Small intestine (tissue), 7 donors: ENCODE data around the gene PLS3. TPM values are rescaled to one million over a fixed set of nuclear protein-coding genes. Genes with fewer than 3 reads are reported as not detected.
A peak's percentile ranks its signal among the peaks of the same experiment; 100 is the strongest.

Source experiments
- DNase-seq, 2 donors: peaks; one replicate each; pipeline versions ENCODE4 v3.0.0 to v3.0.0-alpha.2; 2013
- FAIRE-seq: peaks from 2 replicates; lab custom pipeline; 2012; peaks lifted over from hg19 to GRCh38; lab: Jason Lieb, UNC
- H3K27ac ChIP-seq, 3 donors: one replicate each; pipeline ENCODE4 v1.5.1; 2013; ENCODE audit warnings: low read length in 2 of 3, mild to moderate bottlenecking in 2 of 3, control low read depth in 1 of 3, inconsistent platforms in 1 of 3, low read depth in 1 of 3, moderate library complexity in 1 of 3
- H3K27me3 ChIP-seq, 3 donors: one replicate each; pipeline ENCODE4 v1.6.1; 2013; ENCODE audit warnings: low read length in 3 of 3, inconsistent platforms in 1 of 3; ENCODE audit not compliant: control insufficient read depth in 3 of 3, insufficient read depth in 3 of 3
- H3K36me3 ChIP-seq, 3 donors: one replicate each; pipeline ENCODE4 v1.6.1; 2013; ENCODE audit warnings: low read length in 3 of 3, inconsistent platforms in 1 of 3, low read depth in 1 of 3, mild to moderate bottlenecking in 1 of 3, moderate library complexity in 1 of 3; ENCODE audit not compliant: control insufficient read depth in 3 of 3, insufficient read depth in 2 of 3
- H3K4me1 ChIP-seq, 3 donors: one replicate each; pipeline ENCODE4 v1.6.1; 2013; ENCODE audit warnings: low read length in 2 of 3, inconsistent platforms in 1 of 3, low read depth in 1 of 3, mild to moderate bottlenecking in 1 of 3, moderate library complexity in 1 of 3; ENCODE audit not compliant: control insufficient read depth in 3 of 3, insufficient read depth in 2 of 3
- H3K4me3 ChIP-seq, 3 donors: one replicate each; pipeline ENCODE4 v1.5.1; 2013; ENCODE audit warnings: low read length in 3 of 3, control low read depth in 1 of 3, inconsistent platforms in 1 of 3, low read depth in 1 of 3, mild to moderate bottlenecking in 1 of 3, moderate library complexity in 1 of 3
- H3K9me3 ChIP-seq, 2 donors: one replicate each; pipeline ENCODE4 v1.6.1; 2013; ENCODE audit warnings: low read depth in 1 of 2, low read length in 1 of 2; ENCODE audit not compliant: control insufficient read depth in 2 of 2, insufficient read depth in 1 of 2
- WGBS, 3 donors: extraction: QIAGEN DNeasy Blood & Tissue Kit; methylation state at CpG; one replicate each; pipeline ENCODE4 v1.1.7; 2013; 5-methylcytosine and 5-hydroxymethylcytosine counted together
- polyA plus RNA-seq, 4 donors: library from polyadenylated mRNA; stranded (reverse) in 3 of 4; unstranded in 1 of 4; fragments of 200-250 nt in 3 of 4; fragments of 120-200 nt in 1 of 4; gene quantifications; one replicate each; pipeline versions ENCODE4 v1.2.1 to v1.2.3, GENCODE V29; 2013
- donor health status: healthy with polysubstance abuse.
- donor health status: control.
- donor health status: control.
- donor health status: Bipolar disorder and iron deficiency.
- donor health status: healthy.

PLS3 gene
- polyA plus RNA-seq, 4 donors = 8.4 to 44.4 (median 25.6) TPM

DNA sequence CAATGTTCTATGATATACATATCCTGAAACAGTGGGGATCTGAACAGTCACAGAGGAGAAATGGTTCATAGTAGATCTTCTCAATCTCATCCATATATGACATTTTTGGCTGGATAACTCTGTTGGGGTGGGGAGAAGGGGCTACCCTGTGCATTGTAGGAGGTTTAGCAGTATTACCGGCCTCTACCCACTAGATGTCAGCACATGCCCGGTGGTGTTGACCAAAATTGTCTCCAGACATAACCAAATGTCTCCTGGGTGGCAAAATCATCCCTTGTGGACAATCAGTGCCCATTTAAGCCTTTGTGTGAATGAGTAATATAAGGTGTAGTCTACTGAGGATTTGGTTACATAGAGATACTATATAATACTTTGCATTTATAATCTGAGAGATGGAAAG, 89.9 kb downstream of the PLS3 start:
- DNase-seq = peak; percentile 4 to 11
- FAIRE-seq = no peak
- peaks cover 0 to 3% (median 0%) of the 10 kb centered on the region in 3 donors for H3K36me3 ChIP-seq
- H3K9me3 ChIP-seq = no peaks in the 10 kb centered on the region
- H3K27me3 ChIP-seq = no peaks in the 10 kb centered on the region
- no peaks in the 10 kb centered on the region for H3K4me1 ChIP-seq
- no peak overlapping the region for H3K27ac ChIP-seq
- 3 to 6% (median 4%) methylated on average over 2 of the region's 2 CpGs for WGBS, 3 donors
- no peak overlapping the region for H3K4me3 ChIP-seq

DNA sequence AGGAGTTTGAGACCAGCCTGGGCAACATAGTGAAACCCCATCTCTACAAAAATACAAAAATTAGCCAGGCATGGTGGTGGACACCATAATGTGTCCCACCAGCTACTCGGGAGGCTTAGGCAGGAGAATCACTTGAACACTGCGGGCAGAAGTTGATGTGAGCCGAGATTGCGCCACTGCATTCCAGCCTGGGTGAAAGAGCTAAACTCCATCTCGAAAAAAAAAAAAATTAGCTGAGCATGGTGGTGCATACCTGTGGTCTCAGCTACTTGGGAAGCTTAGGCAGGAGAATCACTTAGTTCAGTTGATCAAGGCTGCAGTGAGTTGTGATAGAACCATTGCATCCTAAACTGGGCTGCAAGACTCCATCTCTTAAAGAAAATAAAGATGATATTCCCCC, 91.2 kb downstream of the PLS3 start:
- Histone ChIP-seq H3K27me3 (no peaks in the 10 kb centered on the region), H3K9me3 (no peaks in the 10 kb centered on the region), H3K36me3 (peaks cover 0 to 3% (median 0%) of the 10 kb centered on the region in 3 donors), H3K4me1 (no peaks in the 10 kb centered on the region), H3K27ac (no peak overlapping the region), H3K4me3 (no peak overlapping the region)
- no peak for FAIRE-seq
- WGBS, 3 donors = 83 to 93% (median 91%) methylated on average over 5 of the region's 5 CpGs
- no peak for DNase-seq

DNA sequence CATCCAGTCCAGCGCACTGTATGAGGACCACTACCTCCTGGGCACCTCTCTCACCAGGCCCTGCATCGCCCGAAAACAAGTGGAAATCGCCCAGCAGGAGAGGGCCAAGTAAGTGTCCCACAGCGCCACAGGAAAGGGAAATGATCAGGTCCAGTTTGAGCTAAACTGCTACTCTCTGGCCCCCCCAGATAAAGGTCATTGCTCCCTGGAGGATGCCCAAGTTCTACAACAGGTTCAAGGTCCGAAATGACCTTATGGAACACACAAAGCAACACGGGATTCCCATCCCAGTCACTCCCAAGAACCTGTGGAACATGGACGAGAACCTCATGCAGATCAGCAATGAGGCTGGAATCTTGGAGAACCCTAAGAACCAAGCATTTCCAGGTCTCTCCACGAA, 104.1 kb downstream of the PLS3 start:
- Histone ChIP-seq H3K9me3 (no peaks in the 10 kb centered on the region), H3K27ac (no peak overlapping the region), H3K4me3 (no peak overlapping the region), H3K4me1 (no peaks in the 10 kb centered on the region), H3K36me3 (no peaks in the 10 kb centered on the region), H3K27me3 (no peaks in the 10 kb centered on the region)
- DNase-seq (no peak), FAIRE-seq (no peak)
- WGBS, 3 donors = 78 to 91% (median 83%) methylated on average over 9 of the region's 9 CpGs

DNA sequence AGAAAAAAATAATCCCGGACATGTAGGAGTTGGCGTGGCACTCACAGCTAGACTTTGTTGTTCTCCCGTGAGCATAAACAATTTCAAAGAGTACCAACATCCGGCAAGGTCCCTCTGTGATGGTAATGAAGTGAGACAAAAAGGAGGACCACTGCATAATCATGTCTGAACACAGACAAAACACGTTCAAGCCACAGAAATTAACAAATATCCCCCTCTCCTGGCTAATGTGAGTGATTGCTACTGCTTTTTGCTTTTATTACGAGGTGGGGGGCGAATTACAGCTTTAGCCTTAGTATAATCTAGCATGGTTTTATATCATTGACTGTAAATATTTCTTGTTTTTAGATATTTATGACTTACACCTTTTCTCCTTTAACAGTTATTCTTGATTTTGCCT, 118.5 kb downstream of the PLS3 start:
- no peak for FAIRE-seq
- H3K4me1 ChIP-seq = no peaks in the 10 kb centered on the region
- H3K27me3 ChIP-seq = no peaks in the 10 kb centered on the region
- no peak for DNase-seq
- no peak overlapping the region for H3K4me3 ChIP-seq
- 16 to 24% (median 21%) methylated on average over 7 of the region's 7 CpGs for WGBS, 3 donors
- H3K27ac ChIP-seq = no peak overlapping the region
- H3K9me3 ChIP-seq = no peaks in the 10 kb centered on the region
- H3K36me3 ChIP-seq = no peaks in the 10 kb centered on the region

DNA sequence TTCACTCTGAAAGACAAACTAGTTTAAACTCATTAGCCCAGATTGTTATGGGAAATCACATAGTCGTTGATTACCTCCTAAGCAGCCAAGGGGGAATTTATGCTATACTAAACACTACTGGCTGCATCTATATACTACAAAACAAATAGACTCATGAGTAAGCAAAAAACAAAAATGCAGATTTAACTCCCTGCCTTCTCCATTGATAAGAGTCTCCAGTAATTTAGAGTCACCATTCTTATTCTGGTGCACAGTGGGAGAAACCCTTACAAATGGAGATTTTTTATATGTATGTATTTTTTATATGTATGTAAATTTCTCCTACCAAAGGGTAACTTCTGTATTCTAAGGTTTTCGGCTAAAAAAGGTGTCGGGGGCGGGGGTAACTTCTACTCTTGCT, 126.6 kb downstream of the PLS3 start:
- H3K4me1 ChIP-seq = no peaks in the 10 kb centered on the region
- no peak overlapping the region for H3K27ac ChIP-seq
- no peaks in the 10 kb centered on the region for H3K36me3 ChIP-seq
- no peaks in the 10 kb centered on the region for H3K27me3 ChIP-seq
- DNase-seq = no peak
- WGBS, 3 donors = 54 to 70% (median 56%) methylated on average over 4 of the region's 4 CpGs
- H3K4me3 ChIP-seq = no peak overlapping the region
- H3K9me3 ChIP-seq = no peaks in the 10 kb centered on the region
- FAIRE-seq = no peak

DNA sequence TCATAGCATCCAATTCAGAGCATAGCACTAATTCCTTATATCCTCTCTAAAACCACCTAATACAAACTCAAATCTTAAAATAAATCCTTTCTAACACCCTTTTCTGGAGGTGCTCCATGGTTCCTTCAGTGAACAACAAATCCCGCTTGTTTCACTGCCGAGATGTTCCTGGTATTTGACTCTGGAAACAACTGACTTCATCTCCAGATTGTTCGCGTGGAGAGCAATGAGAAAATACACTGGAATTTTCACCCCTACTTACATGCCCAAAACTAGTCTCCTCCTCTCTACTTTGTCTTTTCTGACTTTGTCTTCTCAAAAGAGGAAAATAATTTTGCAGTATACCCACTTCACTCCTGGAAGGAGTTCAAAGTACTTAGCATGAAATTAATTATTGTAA, 129.0 kb downstream of the PLS3 start:
- no peak overlapping the region for H3K27ac ChIP-seq

DNA sequence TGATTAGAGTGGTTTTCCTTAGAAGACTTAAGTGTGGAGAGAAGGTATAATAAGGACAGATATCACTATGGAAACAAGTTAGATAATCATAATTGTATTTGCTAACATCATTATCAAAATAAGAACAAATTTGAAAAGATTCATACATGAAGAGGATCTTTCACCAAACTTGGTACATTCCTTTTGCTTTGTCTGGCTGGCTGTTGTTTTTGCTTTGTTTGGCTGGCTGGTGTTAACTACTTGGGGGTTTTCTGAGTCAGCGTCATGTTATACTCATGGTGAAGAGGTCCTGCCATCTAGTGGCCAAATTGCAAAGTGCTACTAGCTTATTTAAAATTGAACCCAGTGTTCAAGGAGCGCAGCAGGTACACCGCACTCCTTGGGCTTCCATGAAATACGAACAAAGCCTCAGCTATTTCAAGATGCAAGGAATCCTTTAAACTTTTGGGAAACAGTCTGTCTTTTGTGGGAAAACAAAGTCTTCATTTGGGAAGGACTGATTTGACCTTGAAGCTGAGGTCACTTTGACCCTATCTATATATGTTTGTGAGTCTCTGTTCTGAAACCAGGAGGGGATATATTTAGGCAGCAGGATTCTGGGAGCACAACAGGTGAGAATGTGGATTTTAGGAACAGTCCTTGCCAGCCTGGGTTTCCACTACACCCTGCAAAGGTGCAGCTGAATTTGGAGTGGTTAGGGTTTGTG, 129.7 kb downstream of the PLS3 start:
- Histone ChIP-seq H3K27me3 (no peaks in the 10 kb centered on the region), H3K4me3 (no peak overlapping the region), H3K36me3 (no peaks in the 10 kb centered on the region), H3K9me3 (no peaks in the 10 kb centered on the region), H3K4me1 (no peaks in the 10 kb centered on the region), H3K27ac (no peak overlapping the region)
- FAIRE-seq (no peak), DNase-seq (peak; percentile 39 to 46)
- 9 to 27% (median 14%) methylated on average over 4 of the region's 4 CpGs for WGBS, 3 donors

More for the DNA sequence above, 129.0 kb downstream of the PLS3 start:
- Histone ChIP-seq H3K36me3 (no peaks in the 10 kb centered on the region), H3K9me3 (no peaks in the 10 kb centered on the region), H3K4me3 (no peak overlapping the region), H3K27me3 (no peaks in the 10 kb centered on the region), H3K4me1 (no peaks in the 10 kb centered on the region)
- FAIRE-seq (no peak), DNase-seq (no peak)
- 54 to 67% (median 58%) methylated on average over 4 of the region's 4 CpGs for WGBS, 3 donors

DNA sequence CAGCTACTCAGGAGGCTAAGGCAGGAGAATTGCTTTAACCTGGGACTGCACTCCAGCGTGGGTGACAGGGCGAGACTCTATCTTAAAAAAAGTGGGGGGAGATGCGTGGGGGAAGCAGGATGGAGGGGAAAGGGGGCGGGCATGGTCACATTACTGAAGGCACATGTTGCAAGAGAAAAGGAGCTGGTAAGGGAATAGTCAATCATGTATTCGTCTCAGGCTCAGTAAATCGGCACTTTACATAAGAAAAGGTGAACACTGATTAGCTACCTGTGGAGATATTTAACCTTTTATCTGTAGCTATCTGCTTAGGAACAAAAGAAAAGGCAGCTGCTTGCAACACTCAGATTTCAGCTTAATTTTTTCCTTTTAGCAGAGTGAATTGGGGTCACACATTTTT, 132.5 kb downstream of the PLS3 start:
- 36 to 70% (median 56%) methylated on average over 6 of the region's 6 CpGs for WGBS, 3 donors
- Histone ChIP-seq H3K27ac (no peak overlapping the region), H3K36me3 (no peaks in the 10 kb centered on the region), H3K4me3 (no peak overlapping the region), H3K9me3 (no peaks in the 10 kb centered on the region), H3K4me1 (no peaks in the 10 kb centered on the region), H3K27me3 (no peaks in the 10 kb centered on the region)
- no peak for FAIRE-seq
- DNase-seq = no peak

DNA sequence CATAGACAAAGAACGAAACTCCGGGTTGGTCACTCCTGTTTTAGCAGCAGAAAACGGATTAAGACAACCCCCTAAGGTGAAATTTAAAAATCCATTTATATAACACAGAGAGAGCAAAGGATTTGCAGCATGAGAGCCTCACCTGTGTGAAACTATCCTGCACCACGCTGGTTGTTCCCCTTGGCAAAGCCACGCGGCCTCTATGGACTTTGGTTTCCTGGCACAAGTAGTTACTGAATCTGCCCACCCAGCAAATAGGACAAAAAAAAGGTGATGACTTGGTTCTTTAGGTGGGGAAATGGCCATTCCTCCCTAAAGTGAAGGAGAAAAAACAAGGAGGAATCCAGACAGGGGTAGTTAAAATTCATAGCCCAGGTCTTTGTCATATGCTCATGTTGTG, 133.1 kb downstream of the PLS3 start:
- H3K27me3 ChIP-seq = no peaks in the 10 kb centered on the region
- no peak overlapping the region for H3K27ac ChIP-seq
- WGBS, 3 donors = 12 to 40% (median 14%) methylated on average over 6 of the region's 6 CpGs
- no peaks in the 10 kb centered on the region for H3K4me1 ChIP-seq
- FAIRE-seq (no peak), DNase-seq (no peak)
- no peaks in the 10 kb centered on the region for H3K9me3 ChIP-seq
- H3K4me3 ChIP-seq = no peak overlapping the region
- no peaks in the 10 kb centered on the region for H3K36me3 ChIP-seq
